OCI-LY1 (cell line): ENCODE data around the gene SSH2.

Source experiments
- H2AFZ ChIP-seq: fragments of 200-600 bp; sonication (generic), shearing (Covaris generic); 2 replicates; pipeline ENCODE4 v1.6.0; 2014; ENCODE audit warnings: antibody characterized with exemption, mild to moderate bottlenecking, low read length
- H3F3A ChIP-seq: fragments of 200-600 bp; sonication (generic), shearing (Covaris generic); 2 replicates; pipeline ENCODE4 v1.6.0; 2014; ENCODE audit warnings: mild to moderate bottlenecking, antibody characterized with exemption, low read length, moderate library complexity; ENCODE audit not compliant: insufficient read depth
- H3K27ac ChIP-seq: fragments of 200-600 bp; sonication (generic); 2 replicates; pipeline ENCODE4 v1.5.1; 2014; ENCODE audit warnings: low read length, mixed run types, mild to moderate bottlenecking, low read depth; ENCODE audit not compliant: poor library complexity, severe bottlenecking
- H3K27me3 ChIP-seq: fragments of 200-600 bp; sonication (generic); 2 replicates; pipeline ENCODE4 v1.6.0; 2014; ENCODE audit warnings: antibody characterized with exemption, mild to moderate bottlenecking, low read length, moderate library complexity; ENCODE audit not compliant: insufficient read depth
- H3K36me3 ChIP-seq: fragments of 200-600 bp; sonication (generic); 2 replicates; pipeline ENCODE4 v1.6.1; 2014; ENCODE audit warnings: mild to moderate bottlenecking, antibody characterized with exemption, low read length, moderate library complexity, mixed read lengths; ENCODE audit not compliant: insufficient read depth
- H3K4me1 ChIP-seq: fragments of 200-600 bp; sonication (generic); 2 replicates; pipeline ENCODE4 v1.5.1; 2014; ENCODE audit warnings: mild to moderate bottlenecking, low read length, moderate library complexity; ENCODE audit not compliant: insufficient read depth, severe bottlenecking
- H3K4me2 ChIP-seq: fragments of 200-600 bp; sonication (generic), shearing (Covaris generic); 2 replicates; pipeline ENCODE4 v1.6.1; 2014; ENCODE audit warnings: low read length
- H3K4me3 ChIP-seq: fragments of 200-600 bp; sonication (generic); 2 replicates; pipeline ENCODE4 v1.5.1; 2014; ENCODE audit warnings: low read length, low read depth, mild to moderate bottlenecking, mixed read lengths; ENCODE audit not compliant: poor library complexity, severe bottlenecking
- H3K79me2 ChIP-seq: fragments of 200-600 bp; shearing (Covaris generic); 2 replicates; pipeline ENCODE4 v1.6.1; 2016; ENCODE audit warnings: mixed run types, low read length, mixed read lengths; ENCODE audit not compliant: insufficient read depth
- H3K9ac ChIP-seq: fragments of 200-600 bp; sonication (generic), shearing (Covaris generic); 2 replicates; pipeline ENCODE4 v1.6.1; 2014; ENCODE audit warnings: mild to moderate bottlenecking, low read length, mixed read lengths
- H3K9me2 ChIP-seq: fragments of 200-600 bp; sonication (generic), shearing (Covaris generic); 2 replicates; pipeline ENCODE4 v1.6.1; 2014; ENCODE audit warnings: low read depth, mild to moderate bottlenecking, low read length, mixed read lengths
- H3K9me3 ChIP-seq: fragments of 200-600 bp; shearing (Covaris generic); 2 replicates; pipeline ENCODE4 v1.6.1; 2014; ENCODE audit warnings: low read length, mixed read lengths
- H4K20me1 ChIP-seq: fragments of 200-600 bp; sonication (generic), shearing (Covaris generic); 2 replicates; pipeline ENCODE4 v1.6.0; 2016; ENCODE audit warnings: mild to moderate bottlenecking, low read length; ENCODE audit not compliant: insufficient read depth
- EZH2 ChIP-seq: fragments of 200-600 bp; sonication (generic), shearing (Covaris generic); IDR thresholded peaks from 2 replicates; pipeline ENCODE4 v1.8.0; 2017; ENCODE audit warnings: borderline replicate concordance, mixed run types, mild to moderate bottlenecking, antibody characterized with exemption, low read length, moderate library complexity, mixed read lengths
- TF ChIP-seq, protein P1 (sequence below): fragments of 200-600 bp; sonication (generic), shearing (Covaris generic); IDR thresholded peaks from 2 replicates; pipeline ENCODE4 v1.5.1; 2017; ENCODE audit warnings: mild to moderate bottlenecking, antibody characterized with exemption, low read length, moderate library complexity, mixed read lengths

SSH2 gene

DNA sequence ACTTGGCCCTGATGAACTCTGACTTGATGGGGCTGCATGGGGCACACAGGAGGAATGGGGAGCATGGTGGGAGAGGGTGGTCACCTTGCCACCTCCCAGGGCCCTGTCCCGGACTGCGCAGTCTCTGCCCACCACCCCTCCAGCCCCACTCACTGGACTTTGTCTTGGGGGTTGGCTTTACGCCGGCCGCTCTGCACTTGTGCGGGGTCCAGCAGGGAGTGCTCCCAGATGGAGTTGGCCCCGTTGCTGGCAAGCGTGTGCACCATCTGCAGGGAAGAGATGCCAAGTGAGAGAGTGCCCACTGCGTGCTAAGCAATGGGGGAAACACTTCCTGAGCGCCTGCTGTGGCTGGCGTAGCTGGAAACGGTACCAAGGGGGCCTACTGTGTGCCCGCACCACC lies 347.3 kb downstream of the SSH2 start:
- no peaks in the 10 kb centered on the region for H4K20me1 ChIP-seq
- no peak overlapping the region for H3K27ac ChIP-seq
- H3K4me3 ChIP-seq, result no peak overlapping the region
- no peak overlapping the region for H2AFZ ChIP-seq
- H3K27me3 ChIP-seq, result no peaks in the 10 kb centered on the region
- TF ChIP-seq EZH2, result no peak
- TF ChIP-seq, protein P1, sequence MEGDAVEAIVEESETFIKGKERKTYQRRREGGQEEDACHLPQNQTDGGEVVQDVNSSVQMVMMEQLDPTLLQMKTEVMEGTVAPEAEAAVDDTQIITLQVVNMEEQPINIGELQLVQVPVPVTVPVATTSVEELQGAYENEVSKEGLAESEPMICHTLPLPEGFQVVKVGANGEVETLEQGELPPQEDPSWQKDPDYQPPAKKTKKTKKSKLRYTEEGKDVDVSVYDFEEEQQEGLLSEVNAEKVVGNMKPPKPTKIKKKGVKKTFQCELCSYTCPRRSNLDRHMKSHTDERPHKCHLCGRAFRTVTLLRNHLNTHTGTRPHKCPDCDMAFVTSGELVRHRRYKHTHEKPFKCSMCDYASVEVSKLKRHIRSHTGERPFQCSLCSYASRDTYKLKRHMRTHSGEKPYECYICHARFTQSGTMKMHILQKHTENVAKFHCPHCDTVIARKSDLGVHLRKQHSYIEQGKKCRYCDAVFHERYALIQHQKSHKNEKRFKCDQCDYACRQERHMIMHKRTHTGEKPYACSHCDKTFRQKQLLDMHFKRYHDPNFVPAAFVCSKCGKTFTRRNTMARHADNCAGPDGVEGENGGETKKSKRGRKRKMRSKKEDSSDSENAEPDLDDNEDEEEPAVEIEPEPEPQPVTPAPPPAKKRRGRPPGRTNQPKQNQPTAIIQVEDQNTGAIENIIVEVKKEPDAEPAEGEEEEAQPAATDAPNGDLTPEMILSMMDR, result no peak
- no peak overlapping the region for H3K9ac ChIP-seq
- 0 out of 2 replicates have a peak, but pooled peaks cover 6% of the 10 kb centered on the region for H3K79me2 ChIP-seq
- H3K4me2 ChIP-seq, result no peak overlapping the region
- no peaks in the 10 kb centered on the region for H3K9me2 ChIP-seq
- no peaks in the 10 kb centered on the region for H3F3A ChIP-seq
- peaks cover 44% of the 10 kb centered on the region for H3K36me3 ChIP-seq
- H3K4me1 ChIP-seq, result peaks cover 44% of the 10 kb centered on the region
- no peaks in the 10 kb centered on the region for H3K9me3 ChIP-seq

DNA sequence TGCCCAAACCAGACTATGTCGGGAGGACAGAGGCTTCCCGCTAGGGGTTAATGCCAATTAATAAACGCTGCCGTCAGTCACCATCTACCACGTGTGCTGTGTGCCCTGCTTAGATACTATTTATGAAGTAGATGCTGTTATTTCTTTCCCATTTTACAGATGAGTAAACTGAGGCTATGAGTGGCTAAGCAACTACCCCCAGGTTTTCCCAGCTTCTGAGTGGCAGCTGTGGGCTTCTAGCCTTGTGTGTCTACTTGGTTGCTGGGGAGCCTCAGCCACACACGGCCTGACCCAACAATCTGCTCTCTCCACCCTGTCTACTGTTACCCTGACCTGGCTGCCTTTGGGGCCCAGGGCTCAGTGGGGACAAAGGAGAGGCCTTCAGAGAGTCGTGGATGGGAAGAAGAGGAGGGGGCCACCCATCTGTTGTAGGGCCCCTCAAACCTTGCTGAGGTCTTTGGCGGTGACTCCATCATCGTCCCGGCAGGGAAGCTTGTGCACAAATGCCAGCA lies 347.7 kb downstream of the SSH2 start:
- H3K4me2 ChIP-seq, result no peak overlapping the region
- peaks cover 40% of the 10 kb centered on the region for H3K4me1 ChIP-seq
- no peaks in the 10 kb centered on the region for H3K27me3 ChIP-seq
- TF ChIP-seq, protein P1, result no peak
- no peak for TF ChIP-seq EZH2
- no peak overlapping the region for H3K27ac ChIP-seq
- no peak overlapping the region for H3K9ac ChIP-seq
- no peaks in the 10 kb centered on the region for H3F3A ChIP-seq
- 0 out of 2 replicates have a peak, but pooled peaks cover 1% of the 10 kb centered on the region for H3K79me2 ChIP-seq
- H3K9me2 ChIP-seq, result no peaks in the 10 kb centered on the region
- H3K36me3 ChIP-seq, result peaks cover 49% of the 10 kb centered on the region
- no peaks in the 10 kb centered on the region for H3K9me3 ChIP-seq
- no peak overlapping the region for H2AFZ ChIP-seq
- H4K20me1 ChIP-seq, result no peaks in the 10 kb centered on the region
- H3K4me3 ChIP-seq, result no peak overlapping the region

GRCh38 chr17:29581583-29582253 lies 348.3 kb downstream of the SSH2 start:
- H2AFZ ChIP-seq, result no peak overlapping the region
- H3K4me2 ChIP-seq, result no peak overlapping the region
- H3K27ac ChIP-seq, result no peak overlapping the region
- H3K9ac ChIP-seq, result no peak overlapping the region
- H3K27me3 ChIP-seq, result no peaks in the 10 kb centered on the region
- H3K36me3 ChIP-seq, result peaks cover 55% of the 10 kb centered on the region
- H3K9me2 ChIP-seq, result no peaks in the 10 kb centered on the region
- no peaks in the 10 kb centered on the region for H4K20me1 ChIP-seq
- no peaks in the 10 kb centered on the region for H3K79me2 ChIP-seq
- H3F3A ChIP-seq, result no peaks in the 10 kb centered on the region
- H3K4me1 ChIP-seq, result peaks cover 34% of the 10 kb centered on the region
- TF ChIP-seq EZH2, result no peak
- TF ChIP-seq, protein P1, result no peak
- no peak overlapping the region for H3K4me3 ChIP-seq
- H3K9me3 ChIP-seq, result no peaks in the 10 kb centered on the region
